Liver (tissue), 9 donors: ENCODE measurements around the gene C3orf49. TPM values are rescaled to one million over a fixed set of nuclear protein-coding genes. Genes with fewer than 3 reads are reported as not detected.

Experiments used
- DNase-seq: peaks from one replicate; pipeline ENCODE4 v3.0.0-alpha.2; 2017; ENCODE audit warnings: low spot score
- H3K27ac ChIP-seq, 2 donors: one replicate each; pipeline ENCODE4 v1.7.0; 2013; ENCODE audit warnings: inconsistent platforms in 2 of 2, low read length in 2 of 2, control low read depth in 1 of 2, low read depth in 1 of 2, mild to moderate bottlenecking in 1 of 2
- H3K27me3 ChIP-seq, 4 donors: one replicate each; pipeline versions ENCODE4 v1.6.1 to v1.7.0; 2013; ENCODE audit warnings: low read length in 3 of 4, inconsistent platforms in 1 of 4, mild to moderate bottlenecking in 1 of 4, moderate library complexity in 1 of 4; ENCODE audit not compliant: control insufficient read depth in 4 of 4, insufficient read depth in 4 of 4
- H3K36me3 ChIP-seq, 4 donors: one replicate each; pipeline versions ENCODE4 v1.6.1 to v1.7.0; 2013; ENCODE audit warnings: low read length in 3 of 4, mild to moderate bottlenecking in 3 of 4, low read depth in 1 of 4, moderate library complexity in 1 of 4; ENCODE audit not compliant: control insufficient read depth in 4 of 4, insufficient read depth in 3 of 4
- H3K4me1 ChIP-seq, 4 donors: one replicate each; pipeline versions ENCODE4 v1.6.1 to v1.7.0; 2013; ENCODE audit warnings: low read length in 3 of 4, mild to moderate bottlenecking in 3 of 4, moderate library complexity in 1 of 4; ENCODE audit not compliant: control insufficient read depth in 4 of 4, insufficient read depth in 4 of 4
- H3K4me3 ChIP-seq, 3 donors: one replicate each; pipeline versions ENCODE4 v1.6.1 to v1.7.0; 2013; ENCODE audit warnings: low read length in 3 of 3, control low read depth in 1 of 3, low read depth in 1 of 3, mild to moderate bottlenecking in 1 of 3
- H3K9ac ChIP-seq, 2 donors: one replicate each; pipeline ENCODE4 v1.7.0; 2013; ENCODE audit warnings: low read length in 2 of 2, mild to moderate bottlenecking in 2 of 2, moderate library complexity in 2 of 2, control low read depth in 1 of 2, low read depth in 1 of 2
- H3K9me3 ChIP-seq, 4 donors: one replicate each; pipeline versions ENCODE4 v1.6.1 to v1.7.0; 2013; ENCODE audit warnings: low read length in 3 of 4; ENCODE audit not compliant: control insufficient read depth in 4 of 4
- ATF3 ChIP-seq: IDR thresholded peaks from 2 replicates; pipeline ENCODE4 v1.6.1; 2016; ENCODE audit warnings: antibody characterized with exemption
- EGR1 ChIP-seq, 2 donors: IDR thresholded peaks; 2 replicates each; pipeline ENCODE4 v1.6.1; 2016 to 2018; ENCODE audit warnings: antibody characterized with exemption in 2 of 2, low read depth in 2 of 2
- FOXA1 ChIP-seq: IDR thresholded peaks from 2 replicates; pipeline ENCODE4 v1.6.1; 2016; ENCODE audit warnings: antibody characterized with exemption
- FOXA2 ChIP-seq: IDR thresholded peaks from 2 replicates; pipeline ENCODE4 v1.6.1; 2016; ENCODE audit warnings: antibody characterized with exemption
- GABPA ChIP-seq, 2 donors: IDR thresholded peaks in 1 of 2; conservative IDR thresholded peaks in 1 of 2; 2 replicates each; pipeline ENCODE4 v1.6.1; 2016; ENCODE audit warnings: antibody characterized with exemption in 2 of 2, mild to moderate bottlenecking in 1 of 2, moderate library complexity in 1 of 2
- HNF4A ChIP-seq, 2 donors: conservative IDR thresholded peaks; 2 replicates each; pipeline ENCODE4 v1.6.1; 2016; ENCODE audit warnings: antibody characterized with exemption in 2 of 2, mild to moderate bottlenecking in 2 of 2
- HNF4G ChIP-seq: IDR thresholded peaks from 2 replicates; pipeline ENCODE4 v1.6.1; 2016; ENCODE audit warnings: antibody characterized with exemption
- JUND ChIP-seq, 2 donors: IDR thresholded peaks; 2 replicates each; pipeline ENCODE4 v1.6.1; 2016; ENCODE audit warnings: antibody characterized with exemption in 2 of 2
- NR2F2 ChIP-seq: IDR thresholded peaks from 2 replicates; pipeline ENCODE4 v1.6.1; 2016; ENCODE audit warnings: antibody characterized with exemption
- RAD21 ChIP-seq, 2 donors: IDR thresholded peaks; 2 replicates each; pipeline ENCODE4 v1.6.1; 2016; ENCODE audit warnings: antibody characterized with exemption in 2 of 2, mild to moderate bottlenecking in 2 of 2
- REST ChIP-seq: IDR thresholded peaks from 2 replicates; pipeline ENCODE4 v1.6.1; 2016; ENCODE audit warnings: antibody characterized with exemption, mild to moderate bottlenecking
- RXRA ChIP-seq, 2 donors: IDR thresholded peaks; 2 replicates each; pipeline ENCODE4 v1.6.1; 2017 to 2018; ENCODE audit warnings: antibody characterized with exemption in 2 of 2, mild to moderate bottlenecking in 1 of 2
- SP1 ChIP-seq: IDR thresholded peaks from 2 replicates; pipeline ENCODE4 v1.6.1; 2018; ENCODE audit warnings: antibody characterized with exemption, mild to moderate bottlenecking
- TAF1 ChIP-seq: conservative IDR thresholded peaks from 2 replicates; pipeline ENCODE4 v1.6.1; 2016; ENCODE audit warnings: antibody characterized with exemption, mild to moderate bottlenecking
- YY1 ChIP-seq: IDR thresholded peaks from 2 replicates; pipeline ENCODE4 v1.6.1; 2016; ENCODE audit warnings: antibody characterized with exemption, mild to moderate bottlenecking
- WGBS: extraction: QIAGEN DNeasy Blood & Tissue Kit; methylation state at CpG from one replicate; pipeline ENCODE4 v1.1.7; 2013; 5-methylcytosine and 5-hydroxymethylcytosine counted together
- polyA plus RNA-seq, 2 donors: library from polyadenylated mRNA; stranded (reverse) in 1 of 2; unstranded in 1 of 2; fragments of 200-250 nt in 1 of 2; fragments of >200 nt in 1 of 2; fragmentation: Nextera tagmentation in 1 of 2; extraction: Ambion mirVana in 1 of 2; gene quantifications; one replicate each; pipeline versions ENCODE4 v1.2.1 to v1.2.3, GENCODE V29; 2013 to 2015
- total RNA-seq, 2 donors: library from RNA; depleted of rRNA; stranded (reverse); fragments of >200 nt; gene quantifications; one replicate each; pipeline ENCODE4 v1.2.3, GENCODE V29; 2014
- TF ChIP-seq, protein P1 (sequence below): IDR thresholded peaks from 2 replicates; pipeline ENCODE4 v1.6.1; 2016; ENCODE audit warnings: antibody characterized with exemption
- TF ChIP-seq, protein P2 (sequence below): IDR thresholded peaks from 2 replicates; pipeline ENCODE4 v1.6.1; 2016; ENCODE audit warnings: antibody characterized with exemption
- TF ChIP-seq, protein P3 (sequence below): fragments of 150-350 bp; IDR thresholded peaks from 2 replicates; pipeline ENCODE4 v1.5.1; 2017; ENCODE audit warnings: improper control_type of control experiment, low read depth, low read length; ENCODE audit not compliant: missing input control
- donor health status: healthy.
- donor health status: healthy.
- donor health status: healthy.
- donor health status: healthy.
- donor health status: healthy.

The C3orf49 gene
- total and polyA plus RNA-seq, 4 donors = 0.13 TPM; not detected in 3

GRCh38 chr3:63874769-63875168, 55.7 kb downstream of the C3orf49 start:
- Histone ChIP-seq H3K9me3 (no peaks in the 10 kb centered on the region), H3K36me3 (no peaks in the 10 kb centered on the region), H3K27me3 (no peaks in the 10 kb centered on the region), H3K4me1 (peaks cover 0 to 3% (median 0%) of the 10 kb centered on the region in 4 donors), H3K27ac (no peak overlapping the region), H3K9ac (no peak overlapping the region), H3K4me3 (no peak overlapping the region)
- 76% methylated on average over 3 of the region's 3 CpGs for WGBS
- DNase-seq = no peak
- TF ChIP-seq SP1 = no peak
- TF ChIP-seq, protein P1, sequence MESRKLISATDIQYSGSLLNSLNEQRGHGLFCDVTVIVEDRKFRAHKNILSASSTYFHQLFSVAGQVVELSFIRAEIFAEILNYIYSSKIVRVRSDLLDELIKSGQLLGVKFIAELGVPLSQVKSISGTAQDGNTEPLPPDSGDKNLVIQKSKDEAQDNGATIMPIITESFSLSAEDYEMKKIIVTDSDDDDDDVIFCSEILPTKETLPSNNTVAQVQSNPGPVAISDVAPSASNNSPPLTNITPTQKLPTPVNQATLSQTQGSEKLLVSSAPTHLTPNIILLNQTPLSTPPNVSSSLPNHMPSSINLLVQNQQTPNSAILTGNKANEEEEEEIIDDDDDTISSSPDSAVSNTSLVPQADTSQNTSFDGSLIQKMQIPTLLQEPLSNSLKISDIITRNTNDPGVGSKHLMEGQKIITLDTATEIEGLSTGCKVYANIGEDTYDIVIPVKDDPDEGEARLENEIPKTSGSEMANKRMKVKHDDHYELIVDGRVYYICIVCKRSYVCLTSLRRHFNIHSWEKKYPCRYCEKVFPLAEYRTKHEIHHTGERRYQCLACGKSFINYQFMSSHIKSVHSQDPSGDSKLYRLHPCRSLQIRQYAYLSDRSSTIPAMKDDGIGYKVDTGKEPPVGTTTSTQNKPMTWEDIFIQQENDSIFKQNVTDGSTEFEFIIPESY = no peak
- no peak for TF ChIP-seq ATF3
- no peak for TF ChIP-seq REST
- TF ChIP-seq TAF1 = no peak
- no peak for TF ChIP-seq FOXA1
- no peak for TF ChIP-seq HNF4G
- TF ChIP-seq, protein P2, sequence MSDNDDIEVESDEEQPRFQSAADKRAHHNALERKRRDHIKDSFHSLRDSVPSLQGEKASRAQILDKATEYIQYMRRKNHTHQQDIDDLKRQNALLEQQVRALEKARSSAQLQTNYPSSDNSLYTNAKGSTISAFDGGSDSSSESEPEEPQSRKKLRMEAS = no peak
- TF ChIP-seq FOXA2 = no peak
- TF ChIP-seq HNF4A (conservative IDR thresholded peaks at IDR 0.05) = no peak
- TF ChIP-seq EGR1 (IDR thresholded peaks at IDR 0.05; ENCODE audit: low read depth in 2 of 2) = no peak
- TF ChIP-seq YY1 = no peak
- no peak for TF ChIP-seq NR2F2
- no peak for TF ChIP-seq RXRA (IDR thresholded peaks at IDR 0.05)

- H3K4me1 ChIP-seq = peaks cover 0 to 3% (median 0%) of the 10 kb centered on the region in 4 donors
- H3K27me3 ChIP-seq = no peaks in the 10 kb centered on the region
- DNase-seq = no peak
- WGBS = 96% methylated on average over 2 of the region's 2 CpGs
- H3K9ac ChIP-seq = no peak overlapping the region
- TF ChIP-seq EGR1 (IDR thresholded peaks at IDR 0.05; ENCODE audit: low read depth in 2 of 2) (no peak), HNF4G (no peak), JUND (IDR thresholded peaks at IDR 0.05) (no peak), FOXA2 (no peak), NR2F2 (no peak), RXRA (IDR thresholded peaks at IDR 0.05) (no peak), REST (no peak), RAD21 (IDR thresholded peaks at IDR 0.05) (no peak), GABPA (IDR thresholded peaks at IDR 0.05 in 1 of 2, conservative IDR thresholded peaks at IDR 0.05 in 1 of 2) (no peak), FOXA1 (no peak), SP1 (no peak), TAF1 (no peak), HNF4A (conservative IDR thresholded peaks at IDR 0.05) (no peak)
- TF ChIP-seq, protein P3, sequence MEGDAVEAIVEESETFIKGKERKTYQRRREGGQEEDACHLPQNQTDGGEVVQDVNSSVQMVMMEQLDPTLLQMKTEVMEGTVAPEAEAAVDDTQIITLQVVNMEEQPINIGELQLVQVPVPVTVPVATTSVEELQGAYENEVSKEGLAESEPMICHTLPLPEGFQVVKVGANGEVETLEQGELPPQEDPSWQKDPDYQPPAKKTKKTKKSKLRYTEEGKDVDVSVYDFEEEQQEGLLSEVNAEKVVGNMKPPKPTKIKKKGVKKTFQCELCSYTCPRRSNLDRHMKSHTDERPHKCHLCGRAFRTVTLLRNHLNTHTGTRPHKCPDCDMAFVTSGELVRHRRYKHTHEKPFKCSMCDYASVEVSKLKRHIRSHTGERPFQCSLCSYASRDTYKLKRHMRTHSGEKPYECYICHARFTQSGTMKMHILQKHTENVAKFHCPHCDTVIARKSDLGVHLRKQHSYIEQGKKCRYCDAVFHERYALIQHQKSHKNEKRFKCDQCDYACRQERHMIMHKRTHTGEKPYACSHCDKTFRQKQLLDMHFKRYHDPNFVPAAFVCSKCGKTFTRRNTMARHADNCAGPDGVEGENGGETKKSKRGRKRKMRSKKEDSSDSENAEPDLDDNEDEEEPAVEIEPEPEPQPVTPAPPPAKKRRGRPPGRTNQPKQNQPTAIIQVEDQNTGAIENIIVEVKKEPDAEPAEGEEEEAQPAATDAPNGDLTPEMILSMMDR = no peak
- TF ChIP-seq, protein P2 = no peak
- TF ChIP-seq, protein P1 = no peak
- H3K36me3 ChIP-seq = no peaks in the 10 kb centered on the region
- no peaks in the 10 kb centered on the region for H3K9me3 ChIP-seq
- H3K27ac ChIP-seq = no peak overlapping the region
- no peak overlapping the region for H3K4me3 ChIP-seq
These were observed 56.4 kb downstream of the C3orf49 start for GRCh38 chr3:63875510-63875909.
